K562 (cell line): Measurements from ENCODE around the gene MALAT1. TPM values are rescaled to one million over a fixed set of nuclear protein-coding genes. Genes with fewer than 3 reads are reported as not detected.
A peak's percentile ranks its signal among the peaks of the same experiment; 100 is the strongest.
"Not testable (repeated sequence)": the region's sequence is repeated elsewhere in the genome, so short reads cannot be mapped to it uniquely, and the experiment has no call there.

Source experiments
- ATAC-seq: fragments of 200-7000 bp; cut with Tn5 transposase; 3 replicates; pipeline ENCODE4 v1.9.1; 2020; ENCODE audit warnings: moderate library complexity
- BruUV-seq: library from RNA; stranded (reverse); fragments of 400-500 nt; replicated peaks from 2 replicates; lab custom pipeline; 2021; lab: Mats Ljungman, UMichigan
- CTCF ChIA-PET: fragments of 300-600 bp; formaldehyde crosslinking; extraction: SDS; loops from one replicate; lab custom pipeline; 2021; ENCODE audit warnings: low intra/inter-chr PET ratio; lab: Yijun Ruan, JAX
- POLR2A ChIA-PET: fragments of 300-600, 350-650 bp; sonication (Branson Sonifier 250); formaldehyde crosslinking; extraction: SDS; loops from one replicate; lab custom pipeline; 2021; ENCODE audit warnings: antibody characterized with exemption, inconsistent platforms; lab: Yijun Ruan, JAX
- DNase-seq, 4 experiments: peaks; one replicate each; pipeline versions ENCODE4 v3.0.0 to v3.0.0-alpha.2; 2011 to 2018; ENCODE audit warnings: low spot score in 3 of 4, mixed read lengths in 3 of 4; ENCODE audit errors: extremely low read depth in 1 of 4
- FAIRE-seq: peaks from 2 replicates; lab custom pipeline; 2011; peaks lifted over from hg19 to GRCh38; lab: Jason Lieb, UNC
- H2AFZ ChIP-seq: 2 replicates; pipeline ENCODE4 v1.6.0; 2011; ENCODE audit warnings: low read depth, low read length, control low read depth, inconsistent platforms
- H3K27ac ChIP-seq: fragments of 200-600 bp; 3 replicates; pipeline ENCODE4 v1.8.0; 2011; ENCODE audit warnings: low read depth, mild to moderate bottlenecking, control low read depth, inconsistent platforms, low read length, moderate library complexity, mixed read lengths; ENCODE audit errors: extremely low read depth
- H3K27me3 ChIP-seq, 2 experiments: fragments of 300-600 bp in 1 of 2; 2 replicates in 1 of 2; 3 replicates in 1 of 2; pipeline versions ENCODE4 v1.6.0 to v1.8.0; 2011; ENCODE audit warnings: inconsistent platforms in 2 of 2, low read length in 2 of 2, mild to moderate bottlenecking in 1 of 2, mixed read lengths in 1 of 2, moderate library complexity in 1 of 2; ENCODE audit not compliant: control insufficient read depth in 2 of 2, insufficient read depth in 2 of 2
- H3K36me3 ChIP-seq: fragments of 300-600 bp; 3 replicates; pipeline ENCODE4 v1.8.0; 2011; ENCODE audit warnings: mild to moderate bottlenecking, low read length, inconsistent platforms; ENCODE audit not compliant: control insufficient read depth, insufficient read depth
- H3K4me1 ChIP-seq, 2 experiments: fragments of 200-600 bp in 1 of 2; replicated peaks in 1 of 2; 2 replicates in 1 of 2; 3 replicates in 1 of 2; pipeline versions ENCODE4 v1.5.1 to v1.8.0; 2011; ENCODE audit warnings: inconsistent platforms in 2 of 2, low read length in 2 of 2, mild to moderate bottlenecking in 1 of 2, mixed read lengths in 1 of 2, moderate library complexity in 1 of 2; ENCODE audit not compliant: control insufficient read depth in 2 of 2, insufficient read depth in 2 of 2
- H3K4me2 ChIP-seq: 2 replicates; pipeline ENCODE4 v1.6.1; 2011; ENCODE audit warnings: low read length, control low read depth, inconsistent platforms, mixed read lengths; ENCODE audit not compliant: insufficient read depth
- H3K4me3 ChIP-seq: fragments of 200-600 bp; sonication (generic), shearing (Covaris generic); 2 replicates; pipeline ENCODE4 v1.5.1; 2016; ENCODE audit warnings: control low read depth, inconsistent platforms
- H3K79me2 ChIP-seq: fragments of 200-600 bp; 3 replicates; pipeline ENCODE4 v1.8.0; 2011; ENCODE audit warnings: low read length, inconsistent platforms; ENCODE audit not compliant: control insufficient read depth, insufficient read depth
- H3K9ac ChIP-seq, 2 experiments: 2 replicates each; pipeline versions ENCODE4 v1.6.0 to v1.6.1; 2011; ENCODE audit warnings: low read depth in 2 of 2, low read length in 2 of 2, control low read depth in 1 of 2, inconsistent platforms in 1 of 2, mild to moderate bottlenecking in 1 of 2, mixed read lengths in 1 of 2; ENCODE audit not compliant: insufficient read depth in 1 of 2
- H3K9me1 ChIP-seq: one replicate; pipeline ENCODE4 v1.6.0; 2011; ENCODE audit warnings: inconsistent platforms, mild to moderate bottlenecking, low read length, moderate library complexity; ENCODE audit not compliant: control insufficient read depth, insufficient read depth
- H3K9me3 ChIP-seq: replicated peaks from 2 replicates; pipeline ENCODE4 v1.5.1; 2011; ENCODE audit warnings: low read depth, low read length, inconsistent platforms; ENCODE audit not compliant: control insufficient read depth, insufficient read depth
- H4K20me1 ChIP-seq: replicated peaks from 2 replicates; pipeline ENCODE4 v1.6.1; 2011; ENCODE audit warnings: low read length, inconsistent platforms, mixed read lengths; ENCODE audit not compliant: control insufficient read depth, insufficient read depth
- CBFA2T3 ChIP-seq: fragments of 450-650 bp; IDR thresholded peaks from 2 replicates; pipeline ENCODE4 v1.6.1; 2017
- CXXC5 ChIP-seq: fragments of 250-450 bp; sonication (Bioruptor Pico); IDR thresholded peaks from 2 replicates; pipeline ENCODE4 v1.8.0; 2022; ENCODE audit warnings: inconsistent platforms, mild to moderate bottlenecking, moderate library complexity
- EGR1 ChIP-seq: fragments of 450-650 bp; conservative IDR thresholded peaks from 2 replicates; pipeline ENCODE4 v1.6.1; 2017; ENCODE audit warnings: mild to moderate bottlenecking
- ELF4 ChIP-seq: fragments of 450-650 bp; formaldehyde crosslinking; IDR thresholded peaks from 2 replicates; pipeline ENCODE4 v1.4.0; 2022; ENCODE audit warnings: missing genetic modification characterization
- ETV6 ChIP-seq, 3 experiments: fragments of 150-350 bp in 1 of 3; sonication (generic) in 1 of 3; formaldehyde crosslinking in 1 of 3; IDR thresholded peaks; 2 replicates each; pipeline versions ENCODE4 v1.6.1 to v1.8.0; 2014 to 2022; ENCODE audit warnings: borderline replicate concordance in 2 of 3, low read depth in 2 of 3, antibody characterized with exemption in 1 of 3, low read length in 1 of 3, mild to moderate bottlenecking in 1 of 3, missing genetic modification reagents in 1 of 3
- FOXK1 ChIP-seq: sonication (generic); formaldehyde crosslinking; IDR thresholded peaks from 2 replicates; pipeline ENCODE4 v1.8.0; 2022; ENCODE audit warnings: missing genetic modification reagents, mild to moderate bottlenecking, borderline replicate concordance
- GATAD2A ChIP-seq: fragments of 450-650 bp; IDR thresholded peaks from 2 replicates; pipeline ENCODE4 v1.6.1; 2017
- NCOR1 ChIP-seq: fragments of 450-650 bp; IDR thresholded peaks from 2 replicates; pipeline ENCODE4 v1.6.1; 2016; ENCODE audit warnings: mild to moderate bottlenecking, moderate library complexity
- RNF2 ChIP-seq: sonication (generic); IDR thresholded peaks from 2 replicates; pipeline ENCODE4 v1.6.1; 2016
- SMARCA4 ChIP-seq: fragments of 450-650 bp; IDR thresholded peaks from 2 replicates; pipeline ENCODE4 v1.6.1; 2016
- WGBS: fragments of 100-300 bp; shearing (Covaris generic); methylation state at CpG from one replicate; pipeline ENCODE4 v1.1.6; 2016; ENCODE audit warnings: low coverage, mixed read lengths; ENCODE audit not compliant: insufficient coverage; ENCODE audit errors: missing lambda C conversion rate; 5-methylcytosine and 5-hydroxymethylcytosine counted together
- in situ Hi-C: fragments of 300-500 bp; cut with MboI; formaldehyde crosslinking; loops from 4 replicates; pipeline ENCODE4 v1.15.0; 2018; ENCODE audit warnings: inconsistent platforms, mixed read lengths
- intact Hi-C: fragments of 100-400 bp; cut with micrococcal nuclease; formaldehyde crosslinking; loops from 2 replicates; pipeline ENCODE4 v1.14.2; 2022
- polyA plus RNA-seq, 8 experiments: library from polyadenylated mRNA; depleted of rRNA in 4 of 8; stranded (reverse) in 5 of 8; unstranded in 3 of 8; fragments of >200 nt; fragmentation: Nextera tagmentation in 2 of 8; fragmentation: Illumina TruSeq in 1 of 8; extraction: Ambion mirVana in 2 of 8; extraction: Trizol in 1 of 8; gene quantifications; 2 replicates each; pipeline versions ENCODE4 v1.2.1 to v1.2.3, GENCODE V29; 2011 to 2014; ENCODE audit warnings: inconsistent platforms in 1 of 8, missing spikeins in 1 of 8
- total RNA-seq, 7 experiments: library from RNA; depleted of rRNA in 6 of 7; stranded (reverse); fragments of >200 nt in 6 of 7; fragmentation: Illumina TruSeq in 2 of 7; extraction: Trizol in 2 of 7; gene quantifications; 2 replicates each; pipeline versions ENCODE4 v1.2.1 to v1.2.3, GENCODE V29; 2011 to 2021; ENCODE audit warnings: low replicate concordance in 1 of 7
- TF ChIP-seq, protein P1 (sequence below): sonication (generic); IDR thresholded peaks from 2 replicates; pipeline ENCODE4 v1.6.1; 2016
- TF ChIP-seq, protein P2 (sequence below): fragments of 450-650 bp; IDR thresholded peaks from 2 replicates; pipeline ENCODE4 v1.6.1; 2016; ENCODE audit warnings: antibody characterized with exemption
- TF ChIP-seq, protein P3 (sequence below): fragments of 450-650 bp; conservative IDR thresholded peaks from 2 replicates; pipeline ENCODE4 v1.6.1; 2016; ENCODE audit warnings: missing genetic modification characterization, low read depth, mild to moderate bottlenecking, control low read depth, missing compliant biosample characterization
- TF ChIP-seq, protein P4 (sequence below), 2 experiments: fragments of 200-800 bp in 1 of 2; sonication (Bioruptor generic) in 1 of 2; sonication (generic) in 1 of 2; formaldehyde crosslinking in 1 of 2; IDR thresholded peaks in 1 of 2; conservative IDR thresholded peaks in 1 of 2; 2 replicates each; pipeline versions ENCODE4 v1.5.0 to v1.6.1; 2016 to 2020; ENCODE audit warnings: missing compliant biosample characterization in 1 of 2, missing genetic modification characterization in 1 of 2, missing genetic modification reagents in 1 of 2

The MALAT1 gene
- total and polyA plus RNA-seq, 9 of the 15 experiments (the other 6 are each of a cell fraction or from before 2014, with no cell fraction given): 363 to 8,715 (median 2,351) TPM

DNA sequence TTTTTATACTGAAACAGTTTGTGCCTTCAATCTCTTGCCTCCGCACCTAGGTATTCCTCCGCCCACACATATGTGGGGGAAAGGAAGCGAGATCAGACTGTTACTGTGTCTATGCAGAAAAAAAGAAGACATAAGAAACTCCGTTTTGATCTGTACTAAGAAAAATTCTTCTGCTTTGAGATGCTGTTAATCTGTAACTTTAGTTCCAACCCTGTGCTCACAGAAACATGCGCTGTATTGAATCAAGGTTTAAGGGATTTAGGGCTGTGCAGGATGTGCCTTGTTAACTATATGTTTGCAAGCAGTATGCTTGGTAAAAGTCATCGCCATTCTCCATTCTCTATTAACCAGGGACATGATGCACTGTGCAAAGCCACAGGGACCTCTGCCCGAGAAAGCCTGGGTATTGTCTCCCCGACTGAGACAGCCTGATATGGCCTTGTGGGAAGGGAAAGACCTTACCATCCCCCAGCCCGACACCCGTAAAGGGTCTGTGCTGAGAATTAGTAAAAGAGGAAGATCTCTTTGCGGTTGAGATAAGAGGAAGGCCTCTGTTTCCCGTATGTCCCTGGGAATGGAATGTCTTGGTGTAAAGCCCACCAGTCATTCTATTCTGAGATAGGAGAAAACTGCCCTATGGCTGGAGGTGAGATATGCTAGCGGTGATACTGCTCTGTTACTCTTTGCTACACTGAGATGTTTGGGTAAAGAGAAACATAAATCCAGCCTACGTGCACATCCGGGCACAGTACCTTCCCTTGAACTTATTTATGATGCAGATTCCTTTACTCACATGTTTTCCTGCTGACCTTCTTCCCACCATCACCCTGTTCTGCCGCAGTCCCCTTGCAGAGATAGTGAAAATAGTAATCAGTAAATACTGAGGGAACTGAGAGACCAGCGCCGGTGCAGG is 24.1 kb downstream of the MALAT1 start:
- H3K9me1 ChIP-seq; CTCF ChIA-PET; H3K9me3 ChIP-seq; H3K4me3 ChIP-seq; intact Hi-C loops; H4K20me1 ChIP-seq; H3K27me3 ChIP-seq; BruUV-seq; in situ Hi-C loops; TF ChIP-seq ETV6 (IDR thresholded peaks at IDR 0.05; ENCODE audit: borderline replicate concordance in 1 of 2, low read depth in 2 of 2, low read length in 1 of 2): not testable (repeated sequence)
- Histone ChIP-seq H3K79me2 (peaks cover 26% of the 10 kb centered on the region), H3K9ac (peak overlapping the region; percentile 19 to 38; a peak in 3 of 4 replicates), H2AFZ (peak overlapping the region; percentile 78), H3K27ac (peak overlapping the region; percentile 50), H3K36me3 (peaks cover 19% of the 10 kb centered on the region; the same call in 2 of the 3 replicates), H3K4me2 (peak overlapping the region; percentile 75), H3K4me1 (peaks cover 38 to 40% of the 10 kb centered on the region in 2 experiments)
- ATAC-seq: peak; percentile 23
- POLR2A ChIA-PET: interaction anchor here (6.5 kb wide), 1 partner anchor 24 kb away, joined by 47 read pairs; the partner anchor contains the start of gene MALAT1
- 9% methylated on average over 18 of the region's 18 CpGs for WGBS
- peak; percentile 69 for FAIRE-seq
- DNase-seq: peak in 1 of 4 experiments; percentile 77
- 0 out of 2 replicates have a peak, but pooled peaks have one; percentile 31 for TF ChIP-seq FOXK1
- TF ChIP-seq CXXC5: peak; percentile 22; the same call in 1 of the 2 replicates
- peak; percentile 51; the same call in 1 of the 2 replicates for TF ChIP-seq SMARCA4
- 0 out of 2 replicates have a peak, but pooled peaks have one; percentile 30 for TF ChIP-seq RNF2
- TF ChIP-seq, protein P1, sequence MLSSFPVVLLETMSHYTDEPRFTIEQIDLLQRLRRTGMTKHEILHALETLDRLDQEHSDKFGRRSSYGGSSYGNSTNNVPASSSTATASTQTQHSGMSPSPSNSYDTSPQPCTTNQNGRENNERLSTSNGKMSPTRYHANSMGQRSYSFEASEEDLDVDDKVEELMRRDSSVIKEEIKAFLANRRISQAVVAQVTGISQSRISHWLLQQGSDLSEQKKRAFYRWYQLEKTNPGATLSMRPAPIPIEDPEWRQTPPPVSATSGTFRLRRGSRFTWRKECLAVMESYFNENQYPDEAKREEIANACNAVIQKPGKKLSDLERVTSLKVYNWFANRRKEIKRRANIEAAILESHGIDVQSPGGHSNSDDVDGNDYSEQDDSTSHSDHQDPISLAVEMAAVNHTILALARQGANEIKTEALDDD: peak; percentile 65
- TF ChIP-seq EGR1: peak; percentile 84
- peak; percentile 51 for TF ChIP-seq CBFA2T3
- TF ChIP-seq, protein P2, sequence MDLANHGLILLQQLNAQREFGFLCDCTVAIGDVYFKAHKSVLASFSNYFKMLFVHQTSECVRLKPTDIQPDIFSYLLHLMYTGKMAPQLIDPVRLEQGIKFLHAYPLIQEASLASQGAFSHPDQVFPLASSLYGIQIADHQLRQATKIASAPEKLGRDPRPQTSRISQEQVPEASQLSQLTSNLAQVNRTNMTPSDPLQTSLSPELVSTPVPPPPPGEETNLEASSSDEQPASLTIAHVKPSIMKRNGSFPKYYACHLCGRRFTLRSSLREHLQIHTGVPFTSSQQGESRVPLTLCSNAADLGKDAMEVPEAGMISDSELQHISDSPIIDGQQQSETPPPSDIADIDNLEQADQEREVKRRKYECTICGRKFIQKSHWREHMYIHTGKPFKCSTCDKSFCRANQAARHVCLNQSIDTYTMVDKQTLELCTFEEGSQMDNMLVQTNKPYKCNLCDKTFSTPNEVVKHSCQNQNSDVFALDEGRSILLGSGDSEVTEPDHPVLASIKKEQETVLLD: peak; percentile 38; the same call in 1 of the 2 replicates
- TF ChIP-seq ELF4: 0 out of 2 replicates have a peak, but pooled peaks have one; percentile 12
- TF ChIP-seq ETV6 (CRISPR knock-in tag; IDR thresholded peaks at IDR 0.05; ENCODE audit: borderline replicate concordance): 0 out of 2 replicates have a peak, but pooled peaks have one; percentile 21
- TF ChIP-seq, protein P3, sequence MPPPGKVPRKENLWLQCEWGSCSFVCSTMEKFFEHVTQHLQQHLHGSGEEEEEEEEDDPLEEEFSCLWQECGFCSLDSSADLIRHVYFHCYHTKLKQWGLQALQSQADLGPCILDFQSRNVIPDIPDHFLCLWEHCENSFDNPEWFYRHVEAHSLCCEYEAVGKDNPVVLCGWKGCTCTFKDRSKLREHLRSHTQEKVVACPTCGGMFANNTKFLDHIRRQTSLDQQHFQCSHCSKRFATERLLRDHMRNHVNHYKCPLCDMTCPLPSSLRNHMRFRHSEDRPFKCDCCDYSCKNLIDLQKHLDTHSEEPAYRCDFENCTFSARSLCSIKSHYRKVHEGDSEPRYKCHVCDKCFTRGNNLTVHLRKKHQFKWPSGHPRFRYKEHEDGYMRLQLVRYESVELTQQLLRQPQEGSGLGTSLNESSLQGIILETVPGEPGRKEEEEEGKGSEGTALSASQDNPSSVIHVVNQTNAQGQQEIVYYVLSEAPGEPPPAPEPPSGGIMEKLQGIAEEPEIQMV (tag): 0 out of 2 replicates have a peak, but pooled peaks have one; percentile 24
- peak; percentile 22; the same call in 1 of the 2 replicates for TF ChIP-seq NCOR1
- TF ChIP-seq GATAD2A: peak; percentile 22; the same call in 1 of the 2 replicates
- TF ChIP-seq, protein P4, sequence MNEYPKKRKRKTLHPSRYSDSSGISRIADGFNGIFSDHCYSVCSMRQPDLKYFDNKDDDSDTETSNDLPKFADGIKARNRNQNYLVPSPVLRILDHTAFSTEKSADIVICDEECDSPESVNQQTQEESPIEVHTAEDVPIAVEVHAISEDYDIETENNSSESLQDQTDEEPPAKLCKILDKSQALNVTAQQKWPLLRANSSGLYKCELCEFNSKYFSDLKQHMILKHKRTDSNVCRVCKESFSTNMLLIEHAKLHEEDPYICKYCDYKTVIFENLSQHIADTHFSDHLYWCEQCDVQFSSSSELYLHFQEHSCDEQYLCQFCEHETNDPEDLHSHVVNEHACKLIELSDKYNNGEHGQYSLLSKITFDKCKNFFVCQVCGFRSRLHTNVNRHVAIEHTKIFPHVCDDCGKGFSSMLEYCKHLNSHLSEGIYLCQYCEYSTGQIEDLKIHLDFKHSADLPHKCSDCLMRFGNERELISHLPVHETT (CRISPR knock-in tag; conservative IDR thresholded peaks at IDR 0.05 in 1 of 2, IDR thresholded peaks at IDR 0.05 in 1 of 2): 0 out of 4 replicates have a peak, but pooled peaks of 1 of the 2 experiments have one; percentile 27
